OCI-LY3 (cell line): ENCODE results near the gene BLMH.

Experiments used
- H2AFZ ChIP-seq: fragments of 200-600, 300-600 bp; shearing (Covaris generic); 2 replicates; pipeline ENCODE4 v1.6.0; 2014; ENCODE audit warnings: antibody characterized with exemption, low read depth, low read length
- H3K27ac ChIP-seq: fragments of 200-600, 300-600 bp; sonication (generic); 2 replicates; pipeline ENCODE4 v1.5.1; 2014; ENCODE audit warnings: mild to moderate bottlenecking, low read length, moderate library complexity, mixed read lengths
- H3K27me3 ChIP-seq: fragments of 200-600, 300-600 bp; sonication (generic); 2 replicates; pipeline ENCODE4 v1.6.1; 2014; ENCODE audit warnings: low read depth, low read length, mixed read lengths
- H3K36me3 ChIP-seq: fragments of 200-600, 300-600 bp; sonication (generic); replicated peaks from 2 replicates; pipeline ENCODE3; 2014; ENCODE audit warnings: low read depth, low read length, mixed read lengths
- H3K4me1 ChIP-seq: fragments of 300-600, 200-600 bp; sonication (generic); 2 replicates; pipeline ENCODE4 v1.6.1; 2014; ENCODE audit warnings: low read length, mixed read lengths
- H3K4me2 ChIP-seq: fragments of 200-600, 300-600 bp; sonication (generic); 2 replicates; pipeline ENCODE4 v1.6.1; 2014; ENCODE audit warnings: low read length, mixed read lengths
- H3K4me3 ChIP-seq: fragments of 300-600, 200-600 bp; sonication (generic); 2 replicates; pipeline ENCODE4 v1.5.1; 2014; ENCODE audit warnings: antibody characterized with exemption, mild to moderate bottlenecking, low read length, moderate library complexity
- H3K79me2 ChIP-seq: fragments of 300-600, 200-600 bp; shearing (Covaris generic); 2 replicates; pipeline ENCODE4 v1.6.1; 2014; ENCODE audit warnings: mild to moderate bottlenecking, low read length, mixed read lengths
- H3K9ac ChIP-seq: fragments of 300-600, 200-600 bp; shearing (Covaris generic); 2 replicates; pipeline ENCODE4 v1.6.0; 2014; ENCODE audit warnings: mild to moderate bottlenecking, low read length, moderate library complexity
- H3K9me3 ChIP-seq: fragments of 200-600, 300-600 bp; shearing (Covaris generic); 2 replicates; pipeline ENCODE4 v1.6.1; 2014; ENCODE audit warnings: low read length, mixed read lengths; ENCODE audit not compliant: insufficient read depth
- H4K20me1 ChIP-seq: fragments of 200-600, 300-600 bp; sonication (generic); 2 replicates; pipeline ENCODE4 v1.6.1; 2016; ENCODE audit warnings: low read length, mixed read lengths; ENCODE audit not compliant: insufficient read depth
- CTCF ChIP-seq: fragments of 200-600, 300-600 bp; sonication (generic); IDR thresholded peaks from 2 replicates; pipeline ENCODE4 v1.5.1; 2014; ENCODE audit warnings: antibody characterized with exemption, low read length, low read depth
- EZH2phosphoT487 ChIP-seq: fragments of 200-600 bp; shearing (Covaris generic); IDR thresholded peaks from 2 replicates; pipeline ENCODE4 v1.6.1; 2018; ENCODE audit warnings: antibody characterized with exemption, mixed run types, low read depth

Gene BLMH

DNA sequence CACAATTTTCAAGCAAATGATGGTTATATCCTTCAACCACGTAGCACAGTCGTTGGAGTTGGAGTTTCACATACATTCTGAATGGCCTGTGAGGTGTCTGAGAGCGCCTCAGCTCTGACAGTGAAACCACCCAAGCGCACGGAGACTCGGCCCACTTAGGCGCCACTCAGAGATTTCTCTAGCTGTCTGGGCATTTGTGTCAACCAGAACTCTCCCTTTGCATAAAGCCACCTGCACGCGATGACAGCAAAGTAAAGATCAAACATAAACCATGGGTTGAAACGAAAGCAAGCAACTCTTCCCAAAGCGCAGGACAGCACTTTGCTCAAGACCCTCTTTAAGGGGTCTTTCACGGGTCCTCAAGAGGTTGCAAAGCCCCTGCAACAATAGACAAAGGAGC is 56.8 kb downstream of the BLMH start:
- Histone ChIP-seq H3K4me1 (peaks cover 6% of the 10 kb centered on the region; the same call in 1 of the 2 replicates), H3K27ac (no peak overlapping the region), H3K4me2 (no peak overlapping the region), H3K79me2 (no peaks in the 10 kb centered on the region), H3K27me3 (peaks cover 41% of the 10 kb centered on the region), H3K9me3 (no peaks in the 10 kb centered on the region), H3K9ac (no peak overlapping the region), H4K20me1 (no peaks in the 10 kb centered on the region), H3K36me3 (no peaks in the 10 kb centered on the region), H3K4me3 (no peak overlapping the region), H2AFZ (no peak overlapping the region)
- TF ChIP-seq CTCF: no peak
- TF ChIP-seq EZH2phosphoT487: no peak

GRCh38 chr17:30234296-30234695 is 57.4 kb downstream of the BLMH start:
- H3K27me3 ChIP-seq: peaks cover 42% of the 10 kb centered on the region

GRCh38 chr17:30232824-30233427 is 58.8 kb downstream of the BLMH start:
- Histone ChIP-seq H4K20me1 (no peaks in the 10 kb centered on the region), H2AFZ (no peak overlapping the region), H3K9ac (no peak overlapping the region), H3K27ac (no peak overlapping the region), H3K4me2 (no peak overlapping the region), H3K4me3 (no peak overlapping the region), H3K27me3 (peaks cover 47% of the 10 kb centered on the region), H3K4me1 (peaks cover 6% of the 10 kb centered on the region; the same call in 1 of the 2 replicates), H3K79me2 (no peaks in the 10 kb centered on the region), H3K9me3 (no peaks in the 10 kb centered on the region), H3K36me3 (no peaks in the 10 kb centered on the region)
- TF ChIP-seq CTCF (no peak), EZH2phosphoT487 (no peak)

More at GRCh38 chr17:30234296-30234695, 57.4 kb downstream of the BLMH start:
- no peak overlapping the region for H3K4me3 ChIP-seq
- H3K4me2 ChIP-seq: no peak overlapping the region
- H4K20me1 ChIP-seq: no peaks in the 10 kb centered on the region
- no peaks in the 10 kb centered on the region for H3K36me3 ChIP-seq
- H3K9me3 ChIP-seq: no peaks in the 10 kb centered on the region
- H2AFZ ChIP-seq: no peak overlapping the region
- H3K4me1 ChIP-seq: peaks cover 6% of the 10 kb centered on the region; the same call in 1 of the 2 replicates
- no peak for TF ChIP-seq CTCF
- no peak for TF ChIP-seq EZH2phosphoT487
- no peaks in the 10 kb centered on the region for H3K79me2 ChIP-seq
- no peak overlapping the region for H3K9ac ChIP-seq
- H3K27ac ChIP-seq: no peak overlapping the region

DNA sequence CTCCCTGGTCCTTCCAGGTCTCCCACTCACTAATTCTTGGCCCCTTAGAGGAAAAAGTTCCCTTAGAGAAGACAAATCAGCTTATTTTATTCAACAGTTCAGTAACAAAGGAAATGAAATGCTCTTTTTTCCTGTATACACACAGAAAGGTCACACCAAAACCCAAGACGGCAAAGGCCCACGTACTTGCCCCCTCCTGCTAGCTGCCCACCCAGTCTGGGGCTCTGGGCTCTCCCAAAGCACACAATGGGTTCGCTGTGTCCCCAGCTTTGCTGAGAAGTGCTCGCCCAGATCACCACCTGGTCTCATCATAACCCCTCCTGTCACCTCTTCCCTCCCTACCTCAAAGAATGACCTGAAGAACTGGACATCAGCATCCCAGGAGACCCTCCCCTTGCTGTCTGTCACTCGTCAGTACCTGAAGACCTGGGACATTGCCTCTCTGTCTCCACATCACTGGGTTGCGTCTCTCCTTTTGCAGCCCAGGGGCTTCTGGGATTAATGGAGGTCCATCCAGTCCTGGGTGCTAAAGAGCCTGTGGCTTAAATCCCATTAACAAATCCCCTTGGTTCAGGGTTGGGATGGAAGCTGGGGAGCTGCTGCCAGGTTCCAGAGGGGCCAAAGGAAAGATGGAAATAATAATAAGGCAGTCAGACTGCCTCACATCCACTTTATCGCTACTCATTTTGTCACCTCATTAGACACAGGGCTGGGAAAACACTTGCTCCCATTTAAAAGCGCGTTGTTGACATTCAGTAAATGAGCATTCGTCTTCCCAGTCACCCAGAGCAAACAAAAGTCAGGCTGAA is 59.5 kb downstream of the BLMH start:
- Histone ChIP-seq H3K4me1 (peaks cover 6% of the 10 kb centered on the region; the same call in 1 of the 2 replicates), H3K9ac (no peak overlapping the region), H3K79me2 (no peaks in the 10 kb centered on the region), H4K20me1 (no peaks in the 10 kb centered on the region), H3K9me3 (no peaks in the 10 kb centered on the region), H3K27ac (no peak overlapping the region), H2AFZ (no peak overlapping the region), H3K36me3 (no peaks in the 10 kb centered on the region), H3K27me3 (peaks cover 53% of the 10 kb centered on the region), H3K4me2 (no peak overlapping the region), H3K4me3 (no peak overlapping the region)
- no peak for TF ChIP-seq CTCF
- no peak for TF ChIP-seq EZH2phosphoT487
